Body of pancreas (tissue), 4 donors: ENCODE results near the gene DOK4.

ENCODE experiments used
- POLR2A ChIP-seq, 3 donors: fragments of 450-650 bp; IDR thresholded peaks; one replicate each; pipeline ENCODE4 v1.6.1; 2016; ENCODE audit warnings: antibody characterized with exemption in 3 of 3, mild to moderate bottlenecking in 2 of 3
- TF ChIP-seq, protein P1 (sequence below), 7 experiments: fragments of 450-650 bp in 4 of 7; fragments of 200-600 bp in 3 of 7; sonication (generic) in 3 of 7; IDR thresholded peaks; one replicate each; pipeline ENCODE4 v1.5.1; 2016 to 2019; ENCODE audit warnings: antibody characterized with exemption in 7 of 7

- no peak for TF ChIP-seq POLR2A (IDR thresholded peaks at IDR 0.05)
- TF ChIP-seq, protein P1, sequence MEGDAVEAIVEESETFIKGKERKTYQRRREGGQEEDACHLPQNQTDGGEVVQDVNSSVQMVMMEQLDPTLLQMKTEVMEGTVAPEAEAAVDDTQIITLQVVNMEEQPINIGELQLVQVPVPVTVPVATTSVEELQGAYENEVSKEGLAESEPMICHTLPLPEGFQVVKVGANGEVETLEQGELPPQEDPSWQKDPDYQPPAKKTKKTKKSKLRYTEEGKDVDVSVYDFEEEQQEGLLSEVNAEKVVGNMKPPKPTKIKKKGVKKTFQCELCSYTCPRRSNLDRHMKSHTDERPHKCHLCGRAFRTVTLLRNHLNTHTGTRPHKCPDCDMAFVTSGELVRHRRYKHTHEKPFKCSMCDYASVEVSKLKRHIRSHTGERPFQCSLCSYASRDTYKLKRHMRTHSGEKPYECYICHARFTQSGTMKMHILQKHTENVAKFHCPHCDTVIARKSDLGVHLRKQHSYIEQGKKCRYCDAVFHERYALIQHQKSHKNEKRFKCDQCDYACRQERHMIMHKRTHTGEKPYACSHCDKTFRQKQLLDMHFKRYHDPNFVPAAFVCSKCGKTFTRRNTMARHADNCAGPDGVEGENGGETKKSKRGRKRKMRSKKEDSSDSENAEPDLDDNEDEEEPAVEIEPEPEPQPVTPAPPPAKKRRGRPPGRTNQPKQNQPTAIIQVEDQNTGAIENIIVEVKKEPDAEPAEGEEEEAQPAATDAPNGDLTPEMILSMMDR (IDR thresholded peaks at IDR 0.05) = no peak
These were observed 30.0 kb upstream of the DOK4 start for GRCh38 chr16:57516176-57516725.
